Thyroid gland (tissue), 4 donors: ENCODE results near the gene SLC25A29. TPM values are rescaled to one million over a fixed set of nuclear protein-coding genes. Genes with fewer than 3 reads are reported as not detected.

Experiments
- DNase-seq, 2 donors: peaks; one replicate each; pipeline ENCODE4 v3.0.0-alpha.2; 2019
- H3K27ac ChIP-seq, 3 donors: fragments of 200-600 bp; sonication (generic); 1 replicate in 2 of 3; 2 replicates in 1 of 3; pipeline ENCODE4 v1.5.1; 2016 to 2019; ENCODE audit warnings: mild to moderate bottlenecking in 1 of 3, moderate library complexity in 1 of 3
- H3K27me3 ChIP-seq: fragments of 200-600 bp; sonication (generic); one replicate; pipeline ENCODE4 v1.5.1; 2019
- H3K36me3 ChIP-seq, 2 donors: fragments of 200-600 bp; sonication (generic); one replicate each; pipeline ENCODE4 v1.5.1; 2016 to 2019
- H3K4me1 ChIP-seq, 2 donors: fragments of 200-600 bp; sonication (generic); one replicate each; pipeline ENCODE4 v1.5.1; 2017 to 2019
- H3K4me3 ChIP-seq, 3 donors: fragments of 200-600 bp; sonication (generic); replicated peaks in 1 of 3; 1 replicate in 2 of 3; 2 replicates in 1 of 3; pipeline ENCODE4 v1.5.1; 2016; ENCODE audit warnings: mild to moderate bottlenecking in 1 of 3
- H3K9me3 ChIP-seq: fragments of 200-600 bp; sonication (generic); one replicate; pipeline ENCODE4 v1.5.1; 2017
- POLR2A ChIP-seq, 2 donors: fragments of 450-650 bp; IDR thresholded peaks; one replicate each; pipeline ENCODE4 v1.6.1; 2017; ENCODE audit warnings: antibody characterized with exemption in 2 of 2, mild to moderate bottlenecking in 2 of 2, moderate library complexity in 1 of 2
- WGBS, 2 donors: methylation state at CpG; one replicate each; pipeline ENCODE4 v1.1.5; 2017; 5-methylcytosine and 5-hydroxymethylcytosine counted together
- intact Hi-C: fragments of 100-400 bp; cut with DNase I; formaldehyde crosslinking; loops from one replicate; pipeline ENCODE4 v1.15.1; 2023
- total RNA-seq, 4 donors: library from RNA; depleted of rRNA; stranded (reverse); fragments of >200 nt; gene quantifications; one replicate each; pipeline ENCODE4 v1.2.3, GENCODE V29; 2016
- TF ChIP-seq, protein P1 (sequence below), 6 experiments: fragments of 200-600 bp in 3 of 6; fragments of 450-650 bp in 3 of 6; sonication (generic) in 3 of 6; IDR thresholded peaks; one replicate each; pipeline ENCODE4 v1.5.1; 2016 to 2019; ENCODE audit warnings: antibody characterized with exemption in 6 of 6, mild to moderate bottlenecking in 2 of 6, inconsistent platforms in 1 of 6, moderate library complexity in 1 of 6

Gene SLC25A29
- total RNA-seq, 4 donors from 2014 or later: 354 to 606 (median 433) TPM

DNA sequence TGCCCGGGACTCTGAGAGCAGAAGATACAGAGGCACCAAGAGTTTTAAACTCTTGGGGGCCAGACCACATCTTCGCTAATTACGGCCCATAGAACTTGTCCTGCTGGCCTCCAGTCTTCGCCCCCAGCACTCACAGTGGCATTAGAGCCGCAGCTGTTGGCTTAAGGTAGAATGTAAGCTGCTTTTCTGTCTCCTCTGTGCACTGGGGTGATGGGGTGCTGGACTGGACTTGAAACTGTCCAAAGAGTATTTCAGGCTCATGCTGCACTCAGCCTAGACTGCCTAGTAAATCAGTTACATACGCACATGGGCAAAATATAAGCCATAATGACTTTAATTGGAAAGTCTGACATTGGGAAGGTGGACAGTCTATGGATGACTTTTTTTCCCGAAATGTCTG lies 38.3 kb downstream of the SLC25A29 start:
- intact Hi-C loops: no loop called here
- H3K4me3 ChIP-seq: no peak overlapping the region
- H3K9me3 ChIP-seq: no peaks in the 10 kb centered on the region
- peaks cover 0 to 5% of the 10 kb centered on the region in 2 donors for H3K36me3 ChIP-seq
- no peak for TF ChIP-seq POLR2A (IDR thresholded peaks at IDR 0.05)
- TF ChIP-seq, protein P1, sequence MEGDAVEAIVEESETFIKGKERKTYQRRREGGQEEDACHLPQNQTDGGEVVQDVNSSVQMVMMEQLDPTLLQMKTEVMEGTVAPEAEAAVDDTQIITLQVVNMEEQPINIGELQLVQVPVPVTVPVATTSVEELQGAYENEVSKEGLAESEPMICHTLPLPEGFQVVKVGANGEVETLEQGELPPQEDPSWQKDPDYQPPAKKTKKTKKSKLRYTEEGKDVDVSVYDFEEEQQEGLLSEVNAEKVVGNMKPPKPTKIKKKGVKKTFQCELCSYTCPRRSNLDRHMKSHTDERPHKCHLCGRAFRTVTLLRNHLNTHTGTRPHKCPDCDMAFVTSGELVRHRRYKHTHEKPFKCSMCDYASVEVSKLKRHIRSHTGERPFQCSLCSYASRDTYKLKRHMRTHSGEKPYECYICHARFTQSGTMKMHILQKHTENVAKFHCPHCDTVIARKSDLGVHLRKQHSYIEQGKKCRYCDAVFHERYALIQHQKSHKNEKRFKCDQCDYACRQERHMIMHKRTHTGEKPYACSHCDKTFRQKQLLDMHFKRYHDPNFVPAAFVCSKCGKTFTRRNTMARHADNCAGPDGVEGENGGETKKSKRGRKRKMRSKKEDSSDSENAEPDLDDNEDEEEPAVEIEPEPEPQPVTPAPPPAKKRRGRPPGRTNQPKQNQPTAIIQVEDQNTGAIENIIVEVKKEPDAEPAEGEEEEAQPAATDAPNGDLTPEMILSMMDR (IDR thresholded peaks at IDR 0.05): no peak
- no peaks in the 10 kb centered on the region for H3K27me3 ChIP-seq
- 94 to 98% methylated on average over 5 to 7 of the region's 7 CpGs for WGBS, 2 donors
- H3K27ac ChIP-seq: no peak overlapping the region
- H3K4me1 ChIP-seq: peaks cover 23 to 24% of the 10 kb centered on the region in 2 donors
- DNase-seq: no peak

- no peak for DNase-seq
- intact Hi-C loops: no loop called here
- WGBS, 2 donors: 85 to 89% methylated on average over 3 of the region's 3 CpGs
- TF ChIP-seq, protein P1 (IDR thresholded peaks at IDR 0.05): no peak
- no peak for TF ChIP-seq POLR2A (IDR thresholded peaks at IDR 0.05)
- H3K27ac ChIP-seq: peak overlapping the region in 1 of 3 donors; percentile 34
- peaks cover 0 to 5% of the 10 kb centered on the region in 2 donors for H3K36me3 ChIP-seq
- H3K4me1 ChIP-seq: peaks cover 22 to 38% of the 10 kb centered on the region in 2 donors
- no peaks in the 10 kb centered on the region for H3K9me3 ChIP-seq
- H3K4me3 ChIP-seq: no peak overlapping the region
- no peaks in the 10 kb centered on the region for H3K27me3 ChIP-seq
These were observed 43.1 kb downstream of the SLC25A29 start for GRCh38 chr14:100263141-100263540.

- Histone ChIP-seq H3K27me3 (no peaks in the 10 kb centered on the region), H3K9me3 (no peaks in the 10 kb centered on the region), H3K4me1 (peaks cover 24 to 43% of the 10 kb centered on the region in 2 donors), H3K4me3 (no peak overlapping the region), H3K36me3 (peaks cover 0 to 5% of the 10 kb centered on the region in 2 donors), H3K27ac (peak overlapping the region in 1 of 3 donors; percentile 34)
- TF ChIP-seq POLR2A (IDR thresholded peaks at IDR 0.05): no peak
- TF ChIP-seq, protein P1 (IDR thresholded peaks at IDR 0.05): no peak
- DNase-seq: no peak
- WGBS, 2 donors: 62 to 66% methylated on average over 5 of the region's 5 CpGs
- intact Hi-C loops: no loop called here
These were observed 43.7 kb downstream of the SLC25A29 start for GRCh38 chr14:100262545-100262944.

DNA sequence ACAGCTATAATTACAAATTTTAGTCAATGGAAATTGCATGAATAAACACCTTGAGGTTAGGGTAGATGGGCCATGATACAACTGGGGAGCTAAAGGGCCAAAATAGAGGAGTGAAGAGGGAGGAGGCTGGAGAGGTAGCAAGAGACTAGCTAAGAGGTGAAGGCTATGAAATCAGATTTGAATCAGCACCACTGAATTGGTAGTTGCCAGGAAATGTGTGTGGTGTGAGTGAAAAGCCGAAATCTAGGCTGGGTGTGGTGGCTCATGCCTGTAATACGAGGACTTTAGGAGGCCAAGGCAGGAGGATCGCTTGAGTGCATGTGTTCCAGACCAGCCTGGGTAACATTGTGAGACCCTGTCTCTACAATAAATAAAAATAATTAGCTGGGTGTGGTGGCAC lies 44.6 kb downstream of the SLC25A29 start:
- Histone ChIP-seq H3K36me3 (peaks cover 0 to 5% of the 10 kb centered on the region in 2 donors), H3K4me3 (no peak overlapping the region), H3K4me1 (peaks cover 24 to 47% of the 10 kb centered on the region in 2 donors), H3K27ac (no peak overlapping the region), H3K27me3 (no peaks in the 10 kb centered on the region), H3K9me3 (no peaks in the 10 kb centered on the region)
- TF ChIP-seq, protein P1 (IDR thresholded peaks at IDR 0.05): no peak
- no peak for TF ChIP-seq POLR2A (IDR thresholded peaks at IDR 0.05)
- DNase-seq: no peak
- WGBS, 2 donors: 86 to 95% methylated on average over 3 of the region's 3 CpGs
- intact Hi-C loops: no loop called here

DNA sequence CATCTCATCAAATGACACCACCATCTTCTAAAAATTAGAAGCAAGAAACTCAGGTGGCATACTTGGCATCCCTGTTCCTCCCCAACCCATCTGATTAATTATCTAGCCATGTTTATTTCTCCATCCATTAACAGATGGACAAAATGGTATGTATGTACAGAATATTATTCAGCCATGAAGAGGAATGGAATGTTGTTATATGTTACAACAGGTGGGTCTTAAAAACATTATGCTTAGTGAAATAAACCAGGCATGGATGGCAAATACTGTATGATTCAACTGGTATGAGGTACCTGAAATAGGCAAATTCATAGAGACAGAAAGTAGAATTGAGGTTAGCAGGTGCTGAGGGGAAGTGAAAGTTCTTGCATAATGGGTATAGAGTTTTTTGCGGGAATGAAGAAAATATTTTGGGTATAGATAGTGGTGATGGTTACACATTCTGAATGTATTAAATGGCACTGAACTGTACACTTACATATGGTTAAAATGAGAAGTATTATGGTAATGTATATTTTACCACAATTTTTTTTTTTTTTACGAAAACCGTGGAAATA lies 49.8 kb downstream of the SLC25A29 start:
- H3K9me3 ChIP-seq: no peaks in the 10 kb centered on the region
- no peaks in the 10 kb centered on the region for H3K27me3 ChIP-seq
- intact Hi-C loops: no loop called here
- no peak overlapping the region for H3K27ac ChIP-seq
- no peaks in the 10 kb centered on the region for H3K36me3 ChIP-seq
- no peak overlapping the region for H3K4me3 ChIP-seq
- WGBS, 2 donors: 93% methylated on average over 3 of the region's 3 CpGs
- TF ChIP-seq, protein P1 (IDR thresholded peaks at IDR 0.05): no peak
- no peak for TF ChIP-seq POLR2A (IDR thresholded peaks at IDR 0.05)
- no peak for DNase-seq
- peaks cover 30 to 60% of the 10 kb centered on the region in 2 donors for H3K4me1 ChIP-seq
